ENCODE measurements around the gene CPN1. TPM values are rescaled to one million over a fixed set of nuclear protein-coding genes. Genes with fewer than 3 reads are reported as not detected.

Gene CPN1
- total RNA-seq, 2 experiments from 2014 or later = not detected

- peak overlapping the region; percentile 95 for H3K27ac ChIP-seq (ENCODE audit: low read depth, low read length, poor library complexity, severe bottlenecking)
- no peak for DNase-seq (ENCODE audit: low spot score)
- no peaks in the 10 kb centered on the region for H4K20me1 ChIP-seq (ENCODE audit: insufficient read depth, low read length)
- no peaks in the 10 kb centered on the region for H3K79me2 ChIP-seq (ENCODE audit: insufficient read depth, low read depth, low read length)
- BruUV-seq (replicated peaks) = no TSS peak
- ChIA-PET POLR2A (interaction anchor here (0.7 to 2.6 kb wide), 9 partner anchors 13 to 112 kb away, joined by 3 to 17 read pairs (median 4); partner anchors contain the start of gene DNMBP), CTCF (ENCODE audit: unreplicated experiment) (no interaction called here)
- no peak overlapping the region for H3K4me2 ChIP-seq (ENCODE audit: low read length)
- H3K9me2 ChIP-seq (ENCODE audit: insufficient read depth, low read length) = no peaks in the 10 kb centered on the region
- H2AFZ ChIP-seq (ENCODE audit: low read length) = no peak overlapping the region
- TF ChIP-seq EZH2phosphoT487 (IDR thresholded peaks at IDR 0.05; ENCODE audit: borderline replicate concordance, low read depth, low read length) = no peak
- TF ChIP-seq, protein P1, sequence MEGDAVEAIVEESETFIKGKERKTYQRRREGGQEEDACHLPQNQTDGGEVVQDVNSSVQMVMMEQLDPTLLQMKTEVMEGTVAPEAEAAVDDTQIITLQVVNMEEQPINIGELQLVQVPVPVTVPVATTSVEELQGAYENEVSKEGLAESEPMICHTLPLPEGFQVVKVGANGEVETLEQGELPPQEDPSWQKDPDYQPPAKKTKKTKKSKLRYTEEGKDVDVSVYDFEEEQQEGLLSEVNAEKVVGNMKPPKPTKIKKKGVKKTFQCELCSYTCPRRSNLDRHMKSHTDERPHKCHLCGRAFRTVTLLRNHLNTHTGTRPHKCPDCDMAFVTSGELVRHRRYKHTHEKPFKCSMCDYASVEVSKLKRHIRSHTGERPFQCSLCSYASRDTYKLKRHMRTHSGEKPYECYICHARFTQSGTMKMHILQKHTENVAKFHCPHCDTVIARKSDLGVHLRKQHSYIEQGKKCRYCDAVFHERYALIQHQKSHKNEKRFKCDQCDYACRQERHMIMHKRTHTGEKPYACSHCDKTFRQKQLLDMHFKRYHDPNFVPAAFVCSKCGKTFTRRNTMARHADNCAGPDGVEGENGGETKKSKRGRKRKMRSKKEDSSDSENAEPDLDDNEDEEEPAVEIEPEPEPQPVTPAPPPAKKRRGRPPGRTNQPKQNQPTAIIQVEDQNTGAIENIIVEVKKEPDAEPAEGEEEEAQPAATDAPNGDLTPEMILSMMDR (conservative IDR thresholded peaks at IDR 0.05; ENCODE audit: low read length) = no peak
- peaks cover 6% of the 10 kb centered on the region for H3K36me3 ChIP-seq (ENCODE audit: insufficient read depth, low read length)
- H3K9me3 ChIP-seq (ENCODE audit: low read length) = peaks cover 20% of the 10 kb centered on the region
- no peak overlapping the region for H3K4me3 ChIP-seq (ENCODE audit: low read depth, low read length, poor library complexity, severe bottlenecking)
- intact Hi-C loops (cut with micrococcal nuclease; ENCODE audit: unreplicated experiment) = no loop called here
- peaks cover 67% of the 10 kb centered on the region for H3K4me1 ChIP-seq (ENCODE audit: insufficient read depth, low read length, poor library complexity, severe bottlenecking)
These were observed 59.3 kb downstream of the CPN1 start for GRCh38 chr10:100022403-100022802.

DNA sequence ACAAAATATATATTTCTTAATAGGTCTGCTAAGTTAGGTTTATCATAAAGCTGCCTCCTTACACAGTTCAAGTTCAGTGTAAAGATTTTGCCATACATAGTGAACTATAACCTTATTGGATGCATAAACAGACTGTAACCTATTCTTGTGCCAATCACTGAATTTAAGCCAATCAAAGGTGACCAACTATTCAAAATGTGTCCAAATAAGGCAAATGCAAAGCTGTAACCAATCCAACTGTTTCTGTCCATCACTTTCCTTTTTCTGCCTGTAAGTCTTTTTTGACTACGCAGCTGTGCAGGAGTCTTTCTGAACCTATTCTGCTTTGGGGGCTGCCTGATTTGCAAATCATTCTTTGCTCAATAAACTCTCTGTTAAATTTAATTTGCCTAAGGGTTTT, 60.3 kb downstream of the CPN1 start:
- H3K9me3 ChIP-seq (ENCODE audit: low read length) = peaks cover 12% of the 10 kb centered on the region

More for the DNA sequence above, 60.3 kb downstream of the CPN1 start:
- Histone ChIP-seq H3K4me3 (ENCODE audit: low read depth, low read length, poor library complexity, severe bottlenecking) (peak overlapping the region; percentile 54), H3K4me1 (ENCODE audit: insufficient read depth, low read length, poor library complexity, severe bottlenecking) (peaks cover 73% of the 10 kb centered on the region), H4K20me1 (ENCODE audit: insufficient read depth, low read length) (no peaks in the 10 kb centered on the region), H3K9me2 (ENCODE audit: insufficient read depth, low read length) (no peaks in the 10 kb centered on the region), H3K27ac (ENCODE audit: low read depth, low read length, poor library complexity, severe bottlenecking) (peak overlapping the region; percentile 95), H3K4me2 (ENCODE audit: low read length) (peak overlapping the region; percentile 73), H3K36me3 (ENCODE audit: insufficient read depth, low read length) (peaks cover 6% of the 10 kb centered on the region), H2AFZ (ENCODE audit: low read length) (peak overlapping the region; percentile 59; the same call in 1 of the 2 replicates), H3K79me2 (ENCODE audit: insufficient read depth, low read depth, low read length) (no peaks in the 10 kb centered on the region)
- peak; percentile 83 for DNase-seq (ENCODE audit: low spot score)
- intact Hi-C loops (cut with micrococcal nuclease; ENCODE audit: unreplicated experiment) = no loop called here
- TF ChIP-seq, protein P1 (conservative IDR thresholded peaks at IDR 0.05; ENCODE audit: low read length) = no peak
- TF ChIP-seq EZH2phosphoT487 (IDR thresholded peaks at IDR 0.05; ENCODE audit: borderline replicate concordance, low read depth, low read length) = no peak
- POLR2A ChIA-PET = interaction anchor here (0.6 to 2.6 kb wide), 22 partner anchors 8 to 409 kb away, joined by 3 to 17 read pairs (median 4); partner anchors contain the start of genes DNMBP and SCD
- CTCF ChIA-PET (ENCODE audit: unreplicated experiment) = interaction anchor here (1.1 to 2.1 kb wide), 3 partner anchors 13 to 24 kb away, joined by 4 to 16 read pairs (median 5); no protein-coding TSS in a partner anchor
- BruUV-seq (replicated peaks) = no TSS peak

Measured in OCI-LY7 (cell line).